ENCODE measurements around the gene ZNF565. TPM values are rescaled to one million over a fixed set of nuclear protein-coding genes. Genes with fewer than 3 reads are reported as not detected.
"Not testable (repeated sequence)": the region's sequence is repeated elsewhere in the genome, so short reads cannot be mapped to it uniquely, and the experiment has no call there.

The ZNF565 gene
- total and polyA plus RNA-seq, 4 experiments from 2014 or later: 0.76 to 10.9 (median 7.3) TPM

- H3K4me1 ChIP-seq (ENCODE audit: insufficient read depth, low read length): no peaks in the 10 kb centered on the region
- H3K27ac Mint-ChIP-seq: peak overlapping the region in 1 of 7 donors; percentile 38
- H3K27me3 Mint-ChIP-seq: no peaks in the 10 kb centered on the region
- POLR2A ChIA-PET (ENCODE audit: partially characterized antibody): no interaction called here
- CTCF ChIA-PET (ENCODE audit: partially characterized antibody): no interaction called here
- no peak for DNase-seq
- no peaks in the 10 kb centered on the region for H3K9me3 Mint-ChIP-seq
- no peak overlapping the region for H3K27ac ChIP-seq (ENCODE audit: low read depth, low read length)
- H3K36me3 Mint-ChIP-seq: peaks cover 30 to 33% of the 10 kb centered on the region in 2 donors
- intact Hi-C loops (cut with micrococcal nuclease): no loop called here
- peaks cover 5% of the 10 kb centered on the region for H3K36me3 ChIP-seq (ENCODE audit: insufficient read depth, low read length)
- H3K27me3 ChIP-seq (ENCODE audit: insufficient read depth, low read length): no peaks in the 10 kb centered on the region
- peaks cover 0 to 3% (median 0%) of the 10 kb centered on the region in 4 donors for H3K4me1 Mint-ChIP-seq
- H3K4me3 ChIP-seq (ENCODE audit: low read length in 2 of 2): no peak overlapping the region
- H3K9me3 ChIP-seq (ENCODE audit: control insufficient read depth in 1 of 2, low read length in 2 of 2): no peaks in the 10 kb centered on the region
- no peak overlapping the region for H3K4me3 Mint-ChIP-seq
Measured at GRCh38 chr19:36196249-36196648, 18.2 kb downstream of the ZNF565 start.

GRCh38 chr19:36186722-36187121, 27.7 kb downstream of the ZNF565 start:
- H3K4me1 Mint-ChIP-seq; H3K27ac Mint-ChIP-seq; H3K4me3 ChIP-seq (ENCODE audit: low read length in 2 of 2); H3K4me1 ChIP-seq (ENCODE audit: insufficient read depth, low read length); intact Hi-C loops (cut with micrococcal nuclease); H3K27me3 ChIP-seq (ENCODE audit: insufficient read depth, low read length); POLR2A ChIA-PET (ENCODE audit: partially characterized antibody); H3K27me3 Mint-ChIP-seq; CTCF ChIA-PET (ENCODE audit: partially characterized antibody); H3K9me3 ChIP-seq (ENCODE audit: control insufficient read depth in 1 of 2, low read length in 2 of 2); H3K4me3 Mint-ChIP-seq; H3K27ac ChIP-seq (ENCODE audit: low read depth, low read length); H3K9me3 Mint-ChIP-seq; DNase-seq: not testable (repeated sequence)
- peaks cover 15 to 18% of the 10 kb centered on the region in 2 donors for H3K36me3 Mint-ChIP-seq
- peaks cover 12% of the 10 kb centered on the region for H3K36me3 ChIP-seq (ENCODE audit: insufficient read depth, low read length)

- Mint-ChIP-seq H3K4me3 (no peak overlapping the region), H3K27me3 (no peaks in the 10 kb centered on the region), H3K4me1 (peaks cover 0 to 1% (median 0%) of the 10 kb centered on the region in 4 donors), H3K9me3 (no peaks in the 10 kb centered on the region), H3K36me3 (peaks cover 10 to 11% of the 10 kb centered on the region in 2 donors), H3K27ac (no peak overlapping the region)
- ChIA-PET CTCF (ENCODE audit: partially characterized antibody) (no interaction called here), POLR2A (ENCODE audit: partially characterized antibody) (no interaction called here)
- no peaks in the 10 kb centered on the region for H3K9me3 ChIP-seq (ENCODE audit: control insufficient read depth in 1 of 2, low read length in 2 of 2)
- intact Hi-C loops (cut with micrococcal nuclease): no loop called here
- no peaks in the 10 kb centered on the region for H3K27me3 ChIP-seq (ENCODE audit: insufficient read depth, low read length)
- H3K4me3 ChIP-seq (ENCODE audit: low read length in 2 of 2): no peak overlapping the region
- no peak overlapping the region for H3K27ac ChIP-seq (ENCODE audit: low read depth, low read length)
- DNase-seq: no peak
- no peaks in the 10 kb centered on the region for H3K4me1 ChIP-seq (ENCODE audit: insufficient read depth, low read length)
- peaks cover 12% of the 10 kb centered on the region for H3K36me3 ChIP-seq (ENCODE audit: insufficient read depth, low read length)
Measured at GRCh38 chr19:36183245-36183628, 31.2 kb downstream of the ZNF565 start.

GRCh38 chr19:36182612-36183244, 31.7 kb downstream of the ZNF565 start:
- no peaks in the 10 kb centered on the region for H3K27me3 ChIP-seq (ENCODE audit: insufficient read depth, low read length)
- Mint-ChIP-seq H3K27me3 (no peaks in the 10 kb centered on the region), H3K4me1 (peaks cover 0 to 1% (median 0%) of the 10 kb centered on the region in 4 donors), H3K27ac (no peak overlapping the region), H3K36me3 (peaks cover 10 to 11% of the 10 kb centered on the region in 2 donors), H3K9me3 (no peaks in the 10 kb centered on the region), H3K4me3 (no peak overlapping the region)
- peaks cover 12% of the 10 kb centered on the region for H3K36me3 ChIP-seq (ENCODE audit: insufficient read depth, low read length)
- no peak overlapping the region for H3K27ac ChIP-seq (ENCODE audit: low read depth, low read length)
- ChIA-PET CTCF (ENCODE audit: partially characterized antibody) (no interaction called here), POLR2A (ENCODE audit: partially characterized antibody) (no interaction called here)
- H3K4me1 ChIP-seq (ENCODE audit: insufficient read depth, low read length): no peaks in the 10 kb centered on the region
- H3K9me3 ChIP-seq (ENCODE audit: control insufficient read depth in 1 of 2, low read length in 2 of 2): no peaks in the 10 kb centered on the region
- H3K4me3 ChIP-seq (ENCODE audit: low read length in 2 of 2): no peak overlapping the region
- no peak for DNase-seq
- intact Hi-C loops (cut with micrococcal nuclease): no loop called here

DNA sequence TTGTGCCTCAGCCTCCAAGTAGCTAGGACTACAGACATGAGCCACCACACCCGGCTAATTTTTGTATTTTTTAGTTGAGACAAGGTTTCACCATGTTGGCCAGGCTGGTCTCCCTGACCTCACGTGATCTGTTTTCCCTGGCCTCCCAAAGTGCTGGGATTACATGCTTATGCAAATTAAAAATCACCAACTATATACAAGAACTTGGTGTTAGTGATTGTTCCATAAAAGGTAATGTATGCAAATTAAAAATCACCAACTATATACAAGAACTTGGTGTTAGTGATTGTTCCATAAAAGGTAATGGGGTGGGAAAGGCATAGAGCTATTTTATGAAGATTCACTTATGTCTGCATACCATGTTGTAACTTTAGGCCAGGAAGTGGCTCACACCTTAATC, 35.4 kb downstream of the ZNF565 start:
- POLR2A ChIA-PET (ENCODE audit: partially characterized antibody): not testable (repeated sequence)
- CTCF ChIA-PET (ENCODE audit: partially characterized antibody): interaction anchor here (1.2 to 1.6 kb wide), 2 partner anchors 9 to 51 kb away, joined by 3 to 6 read pairs; no protein-coding TSS in a partner anchor

GRCh38 chr19:36173846-36174245, 40.6 kb downstream of the ZNF565 start:
- peak overlapping the region in 1 of 7 donors; percentile 56 for H3K27ac Mint-ChIP-seq
- CTCF ChIA-PET (ENCODE audit: partially characterized antibody): interaction anchor here (12.7 kb wide), 1 partner anchor 46 kb away, joined by 215 read pairs; no protein-coding TSS in a partner anchor

More for the DNA sequence above, 35.4 kb downstream of the ZNF565 start:
- H3K9me3 Mint-ChIP-seq; intact Hi-C loops (cut with micrococcal nuclease); DNase-seq; H3K9me3 ChIP-seq (ENCODE audit: control insufficient read depth in 1 of 2, low read length in 2 of 2); H3K4me3 Mint-ChIP-seq; H3K27me3 ChIP-seq (ENCODE audit: insufficient read depth, low read length); H3K4me1 ChIP-seq (ENCODE audit: insufficient read depth, low read length); H3K27me3 Mint-ChIP-seq; H3K27ac ChIP-seq (ENCODE audit: low read depth, low read length); H3K4me3 ChIP-seq (ENCODE audit: low read length in 2 of 2); H3K4me1 Mint-ChIP-seq: not testable (repeated sequence)
- Mint-ChIP-seq H3K36me3 (peaks cover 10 to 11% of the 10 kb centered on the region in 2 donors), H3K27ac (peak overlapping the region in 1 of 7 donors; percentile 29)
- peaks cover 12% of the 10 kb centered on the region for H3K36me3 ChIP-seq (ENCODE audit: insufficient read depth, low read length)

DNA sequence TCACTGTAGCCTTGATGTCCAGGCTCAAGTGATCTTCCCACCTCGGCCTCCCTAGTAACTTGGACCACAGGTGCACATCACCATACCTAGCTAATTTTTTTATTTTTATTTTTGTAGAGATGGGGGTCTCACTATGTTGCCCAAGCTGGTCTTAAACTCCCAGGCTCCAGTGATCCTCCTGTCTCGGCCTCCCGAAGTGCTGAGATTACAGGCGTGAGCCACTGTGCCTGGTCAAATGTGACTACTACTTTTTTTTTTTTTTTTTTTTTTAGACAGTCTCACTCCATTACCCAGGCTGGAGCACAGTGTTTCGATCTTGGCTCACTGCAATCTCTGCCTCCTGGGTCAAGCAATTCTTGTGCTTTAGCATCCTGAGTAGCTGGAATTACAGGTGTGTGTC, 41.6 kb downstream of the ZNF565 start:
- H3K9me3 ChIP-seq (ENCODE audit: control insufficient read depth in 1 of 2, low read length in 2 of 2): no peaks in the 10 kb centered on the region
- Mint-ChIP-seq H3K4me3 (no peak overlapping the region), H3K27me3 (no peaks in the 10 kb centered on the region), H3K27ac (no peak overlapping the region), H3K36me3 (no peaks in the 10 kb centered on the region), H3K9me3 (no peaks in the 10 kb centered on the region), H3K4me1 (peaks cover 3 to 5% (median 4%) of the 10 kb centered on the region in 4 donors)
- ChIA-PET CTCF (ENCODE audit: partially characterized antibody) (interaction anchor here (1.3 to 12.7 kb wide), 2 partner anchors 45 to 89 kb away, joined by 3 to 215 read pairs; no protein-coding TSS in a partner anchor), POLR2A (ENCODE audit: partially characterized antibody) (interaction anchor here (2.7 kb wide), 1 partner anchor 45 kb away, joined by 12 read pairs; no protein-coding TSS in a partner anchor)
- H3K4me3 ChIP-seq (ENCODE audit: low read length in 2 of 2): no peak overlapping the region
- no peaks in the 10 kb centered on the region for H3K36me3 ChIP-seq (ENCODE audit: insufficient read depth, low read length)
- no peaks in the 10 kb centered on the region for H3K27me3 ChIP-seq (ENCODE audit: insufficient read depth, low read length)
- intact Hi-C loops (cut with micrococcal nuclease): loop anchor here (5.0 kb wide), 1 partner anchor 291 kb away; no protein-coding TSS in a partner anchor
- DNase-seq: no peak
- H3K27ac ChIP-seq (ENCODE audit: low read depth, low read length): no peak overlapping the region
- H3K4me1 ChIP-seq (ENCODE audit: insufficient read depth, low read length): peaks cover 3% of the 10 kb centered on the region

More at GRCh38 chr19:36173846-36174245, 40.6 kb downstream of the ZNF565 start:
- not testable (repeated sequence) for H3K4me1 ChIP-seq (ENCODE audit: insufficient read depth, low read length); DNase-seq; H3K36me3 ChIP-seq (ENCODE audit: insufficient read depth, low read length); H3K27ac ChIP-seq (ENCODE audit: low read depth, low read length); H3K4me3 ChIP-seq (ENCODE audit: low read length in 2 of 2); H3K9me3 Mint-ChIP-seq; H3K9me3 ChIP-seq (ENCODE audit: control insufficient read depth in 1 of 2, low read length in 2 of 2); H3K27me3 ChIP-seq (ENCODE audit: insufficient read depth, low read length); H3K4me1 Mint-ChIP-seq; H3K27me3 Mint-ChIP-seq; H3K4me3 Mint-ChIP-seq; H3K36me3 Mint-ChIP-seq
- intact Hi-C loops (cut with micrococcal nuclease): loop anchor here (5.0 kb wide), 1 partner anchor 292 kb away; no protein-coding TSS in a partner anchor
- POLR2A ChIA-PET (ENCODE audit: partially characterized antibody): interaction anchor here (2.7 kb wide), 1 partner anchor 46 kb away, joined by 12 read pairs; no protein-coding TSS in a partner anchor

All from CD4-positive, alpha-beta memory T cell (primary cell).